WERI-Rb-1 (cell line): ENCODE data around the gene LAMB4.

Experiments used
- DNase-seq: peaks from one replicate; pipeline ENCODE4 v3.0.0-alpha.2; 2020
- H3K27ac ChIP-seq: fragments of 250-450 bp; sonication (Bioruptor Pico); 2 replicates; pipeline ENCODE4 v1.5.1; 2020; ENCODE audit warnings: mild to moderate bottlenecking, moderate library complexity
- H3K27me3 ChIP-seq: fragments of 250-450 bp; sonication (Bioruptor Pico); 2 replicates; pipeline ENCODE4 v1.5.1; 2021; ENCODE audit warnings: mild to moderate bottlenecking, low read depth, moderate library complexity; ENCODE audit not compliant: insufficient read depth, severe bottlenecking
- H3K36me3 ChIP-seq: fragments of 250-450 bp; sonication (Bioruptor Pico); 2 replicates; pipeline ENCODE4 v1.5.1; 2020; ENCODE audit warnings: mild to moderate bottlenecking, moderate library complexity
- H3K4me3 ChIP-seq: 2 replicates; pipeline ENCODE4 v1.5.1; 2011; ENCODE audit warnings: low read depth, mild to moderate bottlenecking, control low read depth, low read length
- H3K9me3 ChIP-seq: fragments of 250-450 bp; sonication (Bioruptor Pico); 2 replicates; pipeline ENCODE4 v1.5.1; 2021; ENCODE audit warnings: mild to moderate bottlenecking, moderate library complexity; ENCODE audit not compliant: severe bottlenecking
- CTCF ChIP-seq: IDR thresholded peaks from 2 replicates; pipeline ENCODE4 v1.5.1; 2011; ENCODE audit warnings: low read depth, mild to moderate bottlenecking, control low read depth, inconsistent platforms, low read length

LAMB4 gene

DNA sequence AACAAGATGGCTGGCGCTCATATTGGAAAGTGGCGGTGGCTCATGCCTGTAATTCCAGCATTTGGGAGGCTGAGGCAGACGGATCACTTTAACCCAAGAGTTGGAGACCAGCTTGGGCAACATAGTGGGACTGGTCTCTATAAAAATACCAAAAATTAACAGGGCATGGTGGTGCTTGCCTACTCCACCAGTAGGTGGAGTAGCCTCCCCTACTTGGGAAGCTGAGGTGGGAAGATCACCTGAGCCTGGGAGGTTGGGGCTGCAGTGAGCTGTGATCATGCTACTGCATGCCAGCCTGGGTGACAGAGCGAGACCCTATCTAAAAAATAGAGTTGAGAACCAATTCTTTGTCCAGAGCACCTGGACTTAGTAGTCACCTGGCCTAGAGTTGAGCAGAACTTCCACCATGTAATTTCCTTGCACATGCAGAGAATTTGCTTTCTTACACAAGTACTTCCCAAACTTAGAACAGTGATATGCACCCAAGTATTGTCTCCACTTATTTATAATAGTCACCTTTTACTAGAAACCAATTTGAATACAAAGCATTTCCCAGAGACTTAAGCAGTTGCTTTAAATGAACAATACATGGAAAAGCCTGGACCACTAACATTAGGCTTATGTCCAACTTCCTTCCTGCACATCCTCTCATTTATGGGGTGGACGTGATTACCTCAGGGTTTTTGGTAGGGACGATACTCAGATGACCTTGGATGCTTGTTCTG is 15.9 kb downstream of the LAMB4 start:
- Histone ChIP-seq H3K27ac (no peak overlapping the region), H3K9me3 (no peaks in the 10 kb centered on the region), H3K4me3 (no peak overlapping the region), H3K36me3 (no peaks in the 10 kb centered on the region), H3K27me3 (no peaks in the 10 kb centered on the region)
- peak; percentile 52 for DNase-seq
- peak; percentile 81 for TF ChIP-seq CTCF

GRCh38 chr7:108112683-108113082 is 17.5 kb downstream of the LAMB4 start:
- Histone ChIP-seq H3K36me3 (no peaks in the 10 kb centered on the region), H3K27me3 (no peaks in the 10 kb centered on the region), H3K9me3 (no peaks in the 10 kb centered on the region), H3K27ac (no peak overlapping the region), H3K4me3 (no peak overlapping the region)
- TF ChIP-seq CTCF: no peak
- no peak for DNase-seq

DNA sequence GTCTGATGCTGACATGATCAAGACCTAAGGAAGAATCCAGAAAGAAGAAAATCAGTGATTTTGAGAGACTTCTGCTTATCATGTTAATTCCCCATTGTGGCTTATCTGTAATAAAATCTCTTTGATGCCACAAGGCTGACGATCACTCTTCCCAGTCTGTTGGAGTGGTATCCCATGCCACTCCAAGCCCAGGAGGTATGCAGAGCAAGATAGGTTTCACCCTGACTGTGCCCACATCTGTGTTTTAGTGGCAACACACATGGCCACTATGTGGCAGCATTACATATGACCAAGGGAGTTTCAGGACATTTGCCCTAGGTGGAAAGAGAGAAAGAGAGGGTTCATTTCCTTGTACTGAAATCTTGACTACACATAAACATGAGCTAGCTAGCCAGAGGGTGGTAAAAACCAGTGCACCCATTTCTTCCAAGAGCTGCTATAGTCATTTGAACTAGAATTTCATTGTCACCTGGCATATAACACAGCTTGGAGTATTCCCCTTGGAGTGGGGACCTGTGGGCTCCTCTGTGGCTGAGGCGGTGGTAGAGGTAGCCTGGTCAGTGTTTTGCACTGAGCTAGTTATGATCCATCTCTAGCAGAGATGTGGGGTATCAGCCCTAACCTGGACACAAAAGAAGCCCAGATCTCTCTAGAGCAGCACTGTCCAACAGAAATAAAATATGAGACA is 20.8 kb downstream of the LAMB4 start:
- peak; percentile 63 for TF ChIP-seq CTCF
- no peaks in the 10 kb centered on the region for H3K36me3 ChIP-seq
- H3K27ac ChIP-seq: no peak overlapping the region
- H3K4me3 ChIP-seq: no peak overlapping the region
- H3K9me3 ChIP-seq: no peaks in the 10 kb centered on the region
- H3K27me3 ChIP-seq: no peaks in the 10 kb centered on the region
- DNase-seq: peak; percentile 33

GRCh38 chr7:108108131-108108530 is 22.0 kb downstream of the LAMB4 start:
- DNase-seq: no peak
- no peak overlapping the region for H3K27ac ChIP-seq
- no peaks in the 10 kb centered on the region for H3K9me3 ChIP-seq
- TF ChIP-seq CTCF: no peak
- no peak overlapping the region for H3K4me3 ChIP-seq
- H3K36me3 ChIP-seq: no peaks in the 10 kb centered on the region
- H3K27me3 ChIP-seq: no peaks in the 10 kb centered on the region

DNA sequence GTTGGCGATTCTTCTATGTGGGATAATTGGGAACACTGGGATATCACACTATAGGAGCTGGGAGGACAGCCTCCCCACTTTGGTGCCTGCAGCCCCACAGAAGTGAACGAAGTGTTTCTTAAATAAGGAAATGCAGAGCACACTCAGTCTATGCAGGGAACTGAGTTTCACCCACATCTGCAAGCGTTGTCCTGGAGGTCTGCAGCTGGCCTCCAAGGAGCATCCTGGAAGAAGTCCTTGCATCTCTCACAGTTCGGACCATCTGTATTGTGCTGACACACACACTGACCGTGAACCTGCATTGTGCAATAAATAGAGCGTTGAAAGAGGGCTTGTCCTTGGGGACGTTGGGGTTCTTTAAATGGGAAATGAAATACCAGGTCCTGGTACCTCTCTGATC is 25.8 kb downstream of the LAMB4 start:
- no peaks in the 10 kb centered on the region for H3K36me3 ChIP-seq
- no peaks in the 10 kb centered on the region for H3K27me3 ChIP-seq
- DNase-seq: no peak
- no peak overlapping the region for H3K27ac ChIP-seq
- H3K4me3 ChIP-seq: no peak overlapping the region
- TF ChIP-seq CTCF: no peak
- no peaks in the 10 kb centered on the region for H3K9me3 ChIP-seq
